Cardiac muscle cell (in vitro differentiated cells and primary cell): ENCODE measurements around the gene TSPAN32. TPM values are rescaled to one million over a fixed set of nuclear protein-coding genes. Genes with fewer than 3 reads are reported as not detected.
"Not testable (repeated sequence)": the region's sequence is repeated elsewhere in the genome, so short reads cannot be mapped to it uniquely, and the experiment has no call there.

Source experiments
- DNase-seq, 2 donors: peaks; one replicate each; pipeline versions ENCODE4 v3.0.0 to v3.0.0-alpha.2; 2010 to 2017; ENCODE audit warnings: low read depth in 1 of 2, low spot score in 1 of 2
- H3K27ac ChIP-seq: fragments of 200-600 bp; sonication (generic); 2 replicates; pipeline ENCODE4 v1.5.1; 2016
- H3K27me3 ChIP-seq: fragments of 200-600 bp; sonication (generic); 2 replicates; pipeline ENCODE4 v1.6.0; 2016; ENCODE audit warnings: control low read depth
- H3K36me3 ChIP-seq: fragments of 200-600 bp; sonication (generic); 2 replicates; pipeline ENCODE4 v1.5.1; 2016; ENCODE audit warnings: control low read depth
- H3K4me1 ChIP-seq: fragments of 200-600 bp; sonication (generic); 2 replicates; pipeline ENCODE4 v1.8.1; 2017; ENCODE audit warnings: low read depth, mild to moderate bottlenecking, mixed run types
- H3K4me3 ChIP-seq: fragments of 200-600 bp; sonication (generic); 2 replicates; pipeline ENCODE4 v1.5.1; 2016; ENCODE audit warnings: mild to moderate bottlenecking
- H3K9me3 ChIP-seq: fragments of 200-600 bp; sonication (generic); 2 replicates; pipeline ENCODE4 v1.5.1; 2017; ENCODE audit warnings: low read depth, mild to moderate bottlenecking, control low read depth
- polyA plus RNA-seq: library from polyadenylated mRNA; unstranded; fragments of >200 nt; fragmentation: Nextera tagmentation; extraction: Ambion mirVana; gene quantifications from 2 replicates; pipeline ENCODE4 v1.2.1, GENCODE V29; 2016
- total RNA-seq: library from RNA; depleted of rRNA; stranded (reverse); fragments of >200 nt; gene quantifications from 2 replicates; pipeline ENCODE4 v1.2.3, GENCODE V29; 2016
- TF ChIP-seq, protein P1 (sequence below): IDR thresholded peaks from 2 replicates; pipeline ENCODE4 v1.5.1; 2012; ENCODE audit warnings: low read depth, mild to moderate bottlenecking, low read length

Gene TSPAN32
- total and polyA plus RNA-seq, 2 experiments from 2014 or later = 22.0 to 24.8 TPM

- Histone ChIP-seq H3K4me3 (no peak overlapping the region), H3K36me3 (no peaks in the 10 kb centered on the region), H3K27me3 (no peaks in the 10 kb centered on the region), H3K27ac (no peak overlapping the region), H3K9me3 (no peaks in the 10 kb centered on the region), H3K4me1 (no peaks in the 10 kb centered on the region)
- DNase-seq = no peak
- TF ChIP-seq, protein P1, sequence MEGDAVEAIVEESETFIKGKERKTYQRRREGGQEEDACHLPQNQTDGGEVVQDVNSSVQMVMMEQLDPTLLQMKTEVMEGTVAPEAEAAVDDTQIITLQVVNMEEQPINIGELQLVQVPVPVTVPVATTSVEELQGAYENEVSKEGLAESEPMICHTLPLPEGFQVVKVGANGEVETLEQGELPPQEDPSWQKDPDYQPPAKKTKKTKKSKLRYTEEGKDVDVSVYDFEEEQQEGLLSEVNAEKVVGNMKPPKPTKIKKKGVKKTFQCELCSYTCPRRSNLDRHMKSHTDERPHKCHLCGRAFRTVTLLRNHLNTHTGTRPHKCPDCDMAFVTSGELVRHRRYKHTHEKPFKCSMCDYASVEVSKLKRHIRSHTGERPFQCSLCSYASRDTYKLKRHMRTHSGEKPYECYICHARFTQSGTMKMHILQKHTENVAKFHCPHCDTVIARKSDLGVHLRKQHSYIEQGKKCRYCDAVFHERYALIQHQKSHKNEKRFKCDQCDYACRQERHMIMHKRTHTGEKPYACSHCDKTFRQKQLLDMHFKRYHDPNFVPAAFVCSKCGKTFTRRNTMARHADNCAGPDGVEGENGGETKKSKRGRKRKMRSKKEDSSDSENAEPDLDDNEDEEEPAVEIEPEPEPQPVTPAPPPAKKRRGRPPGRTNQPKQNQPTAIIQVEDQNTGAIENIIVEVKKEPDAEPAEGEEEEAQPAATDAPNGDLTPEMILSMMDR = no peak
Measured at GRCh38 chr11:2351701-2352100, 49.9 kb downstream of the TSPAN32 start.

DNA sequence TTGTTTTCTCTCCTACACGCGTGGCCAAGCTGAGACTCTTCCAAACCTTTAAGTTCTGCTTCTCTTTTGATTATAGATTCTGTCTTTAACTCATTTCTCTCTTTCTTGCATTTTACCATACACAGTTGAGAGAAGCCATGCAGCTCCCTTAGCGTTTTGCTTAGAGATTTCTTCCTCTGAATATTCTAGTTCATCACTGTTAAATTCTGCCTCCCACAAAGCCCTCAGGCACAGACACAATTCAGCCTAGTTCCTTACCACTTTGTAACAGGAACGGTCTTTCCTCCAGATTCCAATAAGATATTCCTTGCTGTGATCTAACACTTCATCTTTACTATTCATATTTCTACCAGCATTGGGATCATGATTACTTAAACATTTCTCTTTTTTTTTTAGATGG lies 50.6 kb downstream of the TSPAN32 start:
- no peaks in the 10 kb centered on the region for H3K27me3 ChIP-seq
- H3K27ac ChIP-seq = no peak overlapping the region
- H3K9me3 ChIP-seq = no peaks in the 10 kb centered on the region
- H3K36me3 ChIP-seq = no peaks in the 10 kb centered on the region
- H3K4me3 ChIP-seq = no peak overlapping the region
- TF ChIP-seq, protein P1 = no peak
- no peaks in the 10 kb centered on the region for H3K4me1 ChIP-seq
- no peak for DNase-seq

DNA sequence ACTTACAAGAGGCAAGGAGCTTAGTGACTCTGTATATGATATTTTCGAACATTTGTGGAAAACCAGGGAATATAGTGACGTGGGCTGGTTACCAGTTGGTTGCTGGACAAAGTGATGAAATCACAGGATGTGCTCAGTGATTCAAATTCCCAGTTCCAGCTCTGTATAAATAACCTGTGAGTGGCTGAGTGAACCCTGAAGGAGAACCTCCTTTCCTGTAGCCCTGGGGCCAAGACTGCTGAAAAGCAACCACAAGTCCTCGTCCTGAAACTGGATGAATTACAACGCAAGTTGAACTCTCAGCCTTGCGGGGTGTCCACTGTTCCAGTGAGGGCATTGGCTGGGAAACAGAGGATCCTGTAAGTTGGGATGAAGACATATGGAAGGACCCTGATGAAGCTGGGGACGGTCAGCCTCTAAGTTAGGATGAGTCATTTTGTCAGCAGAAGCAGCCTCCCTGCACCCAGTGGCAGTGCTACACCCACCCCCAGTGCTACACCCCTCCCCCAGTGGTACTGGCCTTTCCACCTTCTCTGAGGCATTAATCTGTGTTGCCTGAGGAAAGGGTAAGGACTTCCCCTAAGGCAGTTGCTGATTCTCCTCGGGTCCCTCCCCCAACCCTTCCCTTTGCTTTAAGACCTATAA lies 53.3 kb downstream of the TSPAN32 start:
- TF ChIP-seq, protein P1 = no peak
- H3K36me3 ChIP-seq = no peaks in the 10 kb centered on the region
- no peak overlapping the region for H3K27ac ChIP-seq
- no peaks in the 10 kb centered on the region for H3K4me1 ChIP-seq
- no peaks in the 10 kb centered on the region for H3K27me3 ChIP-seq
- no peaks in the 10 kb centered on the region for H3K9me3 ChIP-seq
- peak in 1 of 2 donors; percentile 42 for DNase-seq
- H3K4me3 ChIP-seq = no peak overlapping the region

DNA sequence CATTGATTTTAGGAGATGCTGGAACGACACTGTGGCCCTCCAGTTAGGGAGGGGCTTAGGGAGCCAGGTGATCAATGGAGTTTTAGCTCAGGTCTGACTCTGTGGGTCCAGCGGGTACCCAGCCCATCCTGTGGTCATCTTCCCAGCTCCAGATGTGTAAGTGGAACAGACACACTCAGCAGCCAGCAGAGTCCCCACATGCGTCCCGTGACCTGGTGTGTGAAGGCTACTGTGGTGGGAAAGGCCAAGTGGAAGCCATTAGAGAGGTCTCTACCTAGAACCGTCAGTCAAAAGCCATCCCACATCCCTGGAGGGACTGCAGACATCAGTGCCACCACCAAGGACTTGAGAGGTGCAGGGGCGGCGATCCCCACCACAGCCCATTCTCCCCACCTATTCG lies 55.4 kb downstream of the TSPAN32 start:
- Histone ChIP-seq H3K9me3 (no peaks in the 10 kb centered on the region), H3K4me3 (no peak overlapping the region), H3K27ac (no peak overlapping the region), H3K27me3 (no peaks in the 10 kb centered on the region), H3K4me1 (no peaks in the 10 kb centered on the region), H3K36me3 (no peaks in the 10 kb centered on the region)
- no peak for DNase-seq
- TF ChIP-seq, protein P1 = no peak

- not testable (repeated sequence) for H3K27me3 ChIP-seq, H3K4me3 ChIP-seq, H3K36me3 ChIP-seq, H3K9me3 ChIP-seq, H3K4me1 ChIP-seq, DNase-seq, H3K27ac ChIP-seq
Measured at GRCh38 chr11:2357651-2358050, 55.8 kb downstream of the TSPAN32 start.

- no peaks in the 10 kb centered on the region for H3K36me3 ChIP-seq
- no peaks in the 10 kb centered on the region for H3K4me1 ChIP-seq
- no peaks in the 10 kb centered on the region for H3K9me3 ChIP-seq
- no peaks in the 10 kb centered on the region for H3K27me3 ChIP-seq
- TF ChIP-seq, protein P1 = no peak
- H3K27ac ChIP-seq = no peak overlapping the region
- no peak overlapping the region for H3K4me3 ChIP-seq
- DNase-seq = no peak
Measured at GRCh38 chr11:2358754-2359442, 57.1 kb downstream of the TSPAN32 start.
